K562 (cell line): ENCODE data around the gene MMEL1. TPM values are rescaled to one million over a fixed set of nuclear protein-coding genes. Genes with fewer than 3 reads are reported as not detected.

Experiments used
- DMBX1 ChIP-seq: fragments of 250-450 bp; sonication (Bioruptor Pico); IDR thresholded peaks from 2 replicates; pipeline ENCODE4 v1.8.0; 2022; ENCODE audit warnings: inconsistent platforms, mild to moderate bottlenecking, moderate library complexity, borderline replicate concordance
- ELF2 ChIP-seq: fragments of 250-450 bp; sonication (Bioruptor Pico); IDR thresholded peaks from 2 replicates; pipeline ENCODE4 v1.5.0; 2021; ENCODE audit warnings: mild to moderate bottlenecking
- ELF4 ChIP-seq: fragments of 450-650 bp; formaldehyde crosslinking; IDR thresholded peaks from 2 replicates; pipeline ENCODE4 v1.4.0; 2022; ENCODE audit warnings: missing genetic modification characterization
- EZH2 ChIP-seq: IDR thresholded peaks from 2 replicates; pipeline ENCODE4 v1.6.1; 2012; ENCODE audit warnings: low read depth, mild to moderate bottlenecking, inconsistent platforms, low read length, borderline replicate concordance
- HLTF ChIP-seq: fragments of 450-650 bp; IDR thresholded peaks from 2 replicates; pipeline ENCODE4 v1.6.1; 2016
- KLF16 ChIP-seq: IDR thresholded peaks from 2 replicates; pipeline ENCODE4 v1.6.1; 2016; ENCODE audit warnings: antibody characterized with exemption
- MAZ ChIP-seq, 2 experiments: fragments of 450-650 bp in 1 of 2; sonication (generic) in 1 of 2; formaldehyde crosslinking; IDR thresholded peaks in 1 of 2; conservative IDR thresholded peaks in 1 of 2; 2 replicates each; pipeline versions ENCODE4 v1.4.0 to v1.5.0; 2020; ENCODE audit warnings: mild to moderate bottlenecking in 1 of 2, missing genetic modification reagents in 1 of 2
- MYNN ChIP-seq, 2 experiments: sonication (generic); formaldehyde crosslinking in 1 of 2; IDR thresholded peaks; 2 replicates each; pipeline versions ENCODE4 v1.5.0 to v1.6.1; 2016 to 2020; ENCODE audit warnings: antibody characterized with exemption in 1 of 2, missing genetic modification reagents in 1 of 2
- NFATC3 ChIP-seq: fragments of 450-650 bp; IDR thresholded peaks from 2 replicates; pipeline ENCODE4 v1.6.1; 2017; ENCODE audit warnings: mild to moderate bottlenecking
- NR2F6 ChIP-seq: fragments of 450-650 bp; formaldehyde crosslinking; IDR thresholded peaks from 2 replicates; pipeline ENCODE4 v1.4.0; 2020; ENCODE audit warnings: mild to moderate bottlenecking
- PHF20 ChIP-seq: fragments of 450-650 bp; IDR thresholded peaks from 2 replicates; pipeline ENCODE4 v1.6.1; 2018; ENCODE audit not compliant: partially characterized antibody
- RNF2 ChIP-seq: sonication (generic); IDR thresholded peaks from 2 replicates; pipeline ENCODE4 v1.6.1; 2016
- RUNX1 ChIP-seq: sonication (generic); IDR thresholded peaks from 2 replicates; pipeline ENCODE4 v1.6.1; 2016; ENCODE audit warnings: antibody characterized with exemption, low read depth
- STAG1 ChIP-seq: sonication (generic); formaldehyde crosslinking; IDR thresholded peaks from 2 replicates; pipeline ENCODE4 v1.5.0; 2020; ENCODE audit warnings: missing genetic modification reagents, borderline replicate concordance
- USF1 ChIP-seq: sonication (generic); formaldehyde crosslinking; IDR thresholded peaks from 2 replicates; pipeline ENCODE4 v1.9.0; 2022; ENCODE audit warnings: mild to moderate bottlenecking, missing genetic modification reagents
- XRCC5 ChIP-seq: fragments of 200-400 bp; formaldehyde crosslinking; IDR thresholded peaks from 2 replicates; pipeline ENCODE4 v1.6.1; 2017; ENCODE audit warnings: low read depth, mild to moderate bottlenecking, low read length
- ZBTB34 ChIP-seq: fragments of 250-450 bp; sonication (Bioruptor Pico); IDR thresholded peaks from 2 replicates; pipeline ENCODE4 v1.8.0; 2021; ENCODE audit warnings: mild to moderate bottlenecking, moderate library complexity
- ZC3H8 ChIP-seq: fragments of 450-650 bp; IDR thresholded peaks from 2 replicates; pipeline ENCODE4 v1.6.1; 2017
- ZHX1 ChIP-seq: fragments of 150-350 bp; conservative IDR thresholded peaks from 2 replicates; pipeline ENCODE4 v1.6.1; 2014; ENCODE audit warnings: low read length
- ZKSCAN1 ChIP-seq: fragments of 150-350 bp; IDR thresholded peaks from 2 replicates; pipeline ENCODE4 v1.6.1; 2016; ENCODE audit warnings: low read depth, low read length
- ZNF253 ChIP-seq: fragments of 250-450 bp; sonication (Bioruptor Pico); conservative IDR thresholded peaks from 2 replicates; pipeline ENCODE4 v1.6.1; 2021; ENCODE audit warnings: mild to moderate bottlenecking
- polyA plus RNA-seq, 8 experiments: library from polyadenylated mRNA; depleted of rRNA in 4 of 8; stranded (reverse) in 5 of 8; unstranded in 3 of 8; fragments of >200 nt; fragmentation: Nextera tagmentation in 2 of 8; fragmentation: Illumina TruSeq in 1 of 8; extraction: Ambion mirVana in 2 of 8; extraction: Trizol in 1 of 8; gene quantifications; 2 replicates each; pipeline versions ENCODE4 v1.2.1 to v1.2.3, GENCODE V29; 2011 to 2014; ENCODE audit warnings: inconsistent platforms in 1 of 8, missing spikeins in 1 of 8
- total RNA-seq, 7 experiments: library from RNA; depleted of rRNA in 6 of 7; stranded (reverse); fragments of >200 nt in 6 of 7; fragmentation: Illumina TruSeq in 2 of 7; extraction: Trizol in 2 of 7; gene quantifications; 2 replicates each; pipeline versions ENCODE4 v1.2.1 to v1.2.3, GENCODE V29; 2011 to 2021; ENCODE audit warnings: low replicate concordance in 1 of 7
- TF ChIP-seq, protein P1 (sequence below), 2 experiments: IDR thresholded peaks; 2 replicates each; pipeline ENCODE4 v1.6.1; 2012; ENCODE audit warnings: improper control_type of control experiment in 2 of 2, low read depth in 2 of 2, low read length in 2 of 2, borderline replicate concordance in 1 of 2

MMEL1 gene
- total and polyA plus RNA-seq, 9 of the 15 experiments (the other 6 are each of a cell fraction or from before 2014, with no cell fraction given) = not detected

DNA sequence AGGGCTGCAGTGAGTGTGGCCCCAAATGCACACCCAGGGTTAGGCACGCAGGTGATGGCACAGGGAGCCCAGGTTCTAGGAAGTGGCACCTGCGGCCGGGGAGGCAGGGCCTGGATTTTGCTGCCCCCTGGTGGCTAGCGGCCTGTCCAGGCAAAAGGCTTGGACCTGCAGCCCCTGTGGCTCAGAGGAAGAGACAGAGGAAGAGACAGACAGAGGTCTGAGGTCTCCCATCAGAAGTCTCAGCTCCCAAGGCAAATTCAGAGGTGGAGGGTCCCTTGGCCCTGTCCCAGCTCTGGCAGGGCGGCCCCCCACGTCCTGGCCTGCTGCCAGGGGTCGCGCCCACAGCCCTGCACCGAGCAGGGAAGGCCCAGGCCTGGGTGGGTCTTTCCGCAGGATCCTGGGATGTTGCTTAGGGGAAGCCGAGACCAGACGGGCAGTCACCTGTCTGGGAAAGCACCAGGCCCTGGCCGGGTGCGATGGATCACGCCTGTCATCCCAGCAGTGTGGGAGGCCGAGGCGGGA lies 84.7 kb downstream of the MMEL1 start (continued):
- TF ChIP-seq RUNX1 = no peak
- TF ChIP-seq MAZ (CRISPR knock-in tag; conservative IDR thresholded peaks at IDR 0.05 in 1 of 2, IDR thresholded peaks at IDR 0.05 in 1 of 2) = peak; percentile 25 to 46; a peak in 1 of 4 replicates
- TF ChIP-seq NR2F6 = no peak
- no peak for TF ChIP-seq EZH2
- TF ChIP-seq ZC3H8 = no peak
- TF ChIP-seq PHF20 = peak; percentile 8
- peak; percentile 90 for TF ChIP-seq MYNN (IDR thresholded peaks at IDR 0.05)
- no peak for TF ChIP-seq MYNN (CRISPR knock-in tag; IDR thresholded peaks at IDR 0.05)
- TF ChIP-seq STAG1 = peak; percentile 72; the same call in 1 of the 2 replicates
- TF ChIP-seq USF1 = no peak
- TF ChIP-seq, protein P1, sequence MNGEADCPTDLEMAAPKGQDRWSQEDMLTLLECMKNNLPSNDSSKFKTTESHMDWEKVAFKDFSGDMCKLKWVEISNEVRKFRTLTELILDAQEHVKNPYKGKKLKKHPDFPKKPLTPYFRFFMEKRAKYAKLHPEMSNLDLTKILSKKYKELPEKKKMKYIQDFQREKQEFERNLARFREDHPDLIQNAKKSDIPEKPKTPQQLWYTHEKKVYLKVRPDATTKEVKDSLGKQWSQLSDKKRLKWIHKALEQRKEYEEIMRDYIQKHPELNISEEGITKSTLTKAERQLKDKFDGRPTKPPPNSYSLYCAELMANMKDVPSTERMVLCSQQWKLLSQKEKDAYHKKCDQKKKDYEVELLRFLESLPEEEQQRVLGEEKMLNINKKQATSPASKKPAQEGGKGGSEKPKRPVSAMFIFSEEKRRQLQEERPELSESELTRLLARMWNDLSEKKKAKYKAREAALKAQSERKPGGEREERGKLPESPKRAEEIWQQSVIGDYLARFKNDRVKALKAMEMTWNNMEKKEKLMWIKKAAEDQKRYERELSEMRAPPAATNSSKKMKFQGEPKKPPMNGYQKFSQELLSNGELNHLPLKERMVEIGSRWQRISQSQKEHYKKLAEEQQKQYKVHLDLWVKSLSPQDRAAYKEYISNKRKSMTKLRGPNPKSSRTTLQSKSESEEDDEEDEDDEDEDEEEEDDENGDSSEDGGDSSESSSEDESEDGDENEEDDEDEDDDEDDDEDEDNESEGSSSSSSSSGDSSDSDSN (IDR thresholded peaks at IDR 0.05; ENCODE audit: borderline replicate concordance in 1 of 2, low read depth in 2 of 2, low read length in 2 of 2) = no peak
- TF ChIP-seq XRCC5 = peak; percentile 92
- no peak for TF ChIP-seq HLTF
- peak; percentile 38; the same call in 1 of the 2 replicates for TF ChIP-seq KLF16
- no peak for TF ChIP-seq ZNF253
- TF ChIP-seq NFATC3 = no peak
- TF ChIP-seq ELF2 (CRISPR knock-in tag) = peak; percentile 57; the same call in 1 of the 2 replicates
- 0 out of 2 replicates have a peak, but pooled peaks have one; percentile 21 for TF ChIP-seq ZKSCAN1
- TF ChIP-seq ZHX1 = 0 out of 2 replicates have a peak, but pooled peaks have one; percentile 16
- TF ChIP-seq ELF4 = 0 out of 2 replicates have a peak, but pooled peaks have one; percentile 21
- TF ChIP-seq ZBTB34 (CRISPR knock-in tag) = no peak
- TF ChIP-seq RNF2 = 0 out of 2 replicates have a peak, but pooled peaks have one; percentile 41
- TF ChIP-seq DMBX1 (CRISPR knock-in tag) = 0 out of 2 replicates have a peak, but pooled peaks have one; percentile 57
